Activated CD8-positive, alpha-beta T cell treated with anti-CD3 and anti-CD28 coated beads, Interleukin-2, amount 10 ng/mL, durations not matched to agents 7 days and 5 days (primary cell): Measurements from ENCODE around the gene PICK1. TPM values are rescaled to one million over a fixed set of nuclear protein-coding genes. Genes with fewer than 3 reads are reported as not detected.
A peak's percentile ranks its signal among the peaks of the same experiment; 100 is the strongest.

Experiments
- ATAC-seq: fragments of 150-1000 bp; cut with Tn5 transposase; one replicate; pipeline ENCODE4 v1.10.0; 2021; ENCODE audit warnings: moderate library complexity
- CTCF ChIA-PET: fragments of 350-600 bp; sonication (Branson Sonifier 250); formaldehyde crosslinking; loops from one replicate; lab custom pipeline; 2021; ENCODE audit warnings: antibody characterized with exemption; lab: Charles Lee
- POLR2A ChIA-PET: fragments of 350-600 bp; sonication (Branson Sonifier 250); formaldehyde crosslinking; loops from one replicate; lab custom pipeline; 2021; ENCODE audit warnings: antibody characterized with exemption; lab: Charles Lee
- DNase-seq: peaks from one replicate; pipeline ENCODE4 v3.0.0-alpha.2; 2020
- H3K27ac Mint-ChIP-seq: one replicate; pipeline ENCODE4 v1.8.0; 2021; ENCODE audit warnings: mild to moderate bottlenecking, mixed read lengths
- H3K27me3 Mint-ChIP-seq: one replicate; pipeline ENCODE4 v1.8.0; 2021; ENCODE audit warnings: low read depth, mixed read lengths
- H3K36me3 Mint-ChIP-seq: one replicate; pipeline ENCODE4 v1.8.0; 2021; ENCODE audit warnings: low read depth, mixed read lengths
- H3K4me1 Mint-ChIP-seq: one replicate; pipeline ENCODE4 v1.8.0; 2021; ENCODE audit warnings: low read depth, mixed read lengths
- H3K4me3 Mint-ChIP-seq: one replicate; pipeline ENCODE4 v1.8.0; 2021; ENCODE audit warnings: mild to moderate bottlenecking, mixed read lengths
- H3K9me3 Mint-ChIP-seq: one replicate; pipeline ENCODE4 v1.8.0; 2022; ENCODE audit warnings: mixed read lengths; ENCODE audit not compliant: insufficient read depth
- total RNA-seq, 2 experiments: library from RNA; stranded (reverse); gene quantifications; one replicate each; pipeline ENCODE4 v1.2.3, GENCODE V29; 2021

The PICK1 gene
- 10 to 100 TPM; 12.7 to 14.0 TPM for total RNA-seq

GRCh38 chr22:38056969-38057891 lies at the start of gene PICK1:
Gene PICK1 (plus strand): TSS chr22:38057404. CDS start chr22:38057810, 406 bp downstream.
- H3K36me3 Mint-ChIP-seq, result no peaks in the 10 kb centered on the region
- peak within 1 kb of the TSS; percentile 99 for H3K27ac Mint-ChIP-seq
- POLR2A ChIA-PET, result interaction anchor here (0.5 to 0.8 kb wide), 3 partner anchors 9 to 480 kb away, joined by 3 to 4 read pairs (median 3); no protein-coding TSS in a partner anchor
- no peaks in the 10 kb centered on the region for H3K27me3 Mint-ChIP-seq
- DNase-seq (peak; percentile 85), ATAC-seq (peak; percentile 93)
- H3K4me1 Mint-ChIP-seq, result peaks cover 22% of the 10 kb centered on the region
- CTCF ChIA-PET, result interaction anchor here (1.6 kb wide), 1 partner anchor 56 kb away, joined by 5 read pairs; no protein-coding TSS in a partner anchor
- no peaks in the 10 kb centered on the region for H3K9me3 Mint-ChIP-seq
- H3K4me3 Mint-ChIP-seq, result peak within 1 kb of the TSS; percentile 90

GRCh38 chr22:38009000-38009806 lies 48.0 kb upstream of the PICK1 start:
- Mint-ChIP-seq H3K27ac (peak overlapping the region; percentile 27), H3K4me3 (no peak overlapping the region), H3K36me3 (no peaks in the 10 kb centered on the region), H3K4me1 (peaks cover 13% of the 10 kb centered on the region), H3K27me3 (no peaks in the 10 kb centered on the region), H3K9me3 (no peaks in the 10 kb centered on the region)
- no peak for DNase-seq
- CTCF ChIA-PET, result no interaction called here
- POLR2A ChIA-PET, result no interaction called here
- ATAC-seq, result peak; percentile 33

- Mint-ChIP-seq H3K9me3 (no peaks in the 10 kb centered on the region), H3K36me3 (no peaks in the 10 kb centered on the region), H3K4me3 (no peak overlapping the region), H3K27ac (no peak overlapping the region), H3K27me3 (no peaks in the 10 kb centered on the region), H3K4me1 (peaks cover 15% of the 10 kb centered on the region)
- CTCF ChIA-PET, result no interaction called here
- POLR2A ChIA-PET, result no interaction called here
- ATAC-seq (no peak), DNase-seq (no peak)
Observed at GRCh38 chr22:38012604-38013072, 44.6 kb upstream of the PICK1 start.

- peaks cover 11% of the 10 kb centered on the region for H3K4me1 Mint-ChIP-seq
- no peaks in the 10 kb centered on the region for H3K27me3 Mint-ChIP-seq
- POLR2A ChIA-PET, result no interaction called here
- H3K4me3 Mint-ChIP-seq, result no peak overlapping the region
- no peaks in the 10 kb centered on the region for H3K36me3 Mint-ChIP-seq
- CTCF ChIA-PET, result no interaction called here
- no peak for ATAC-seq
- H3K9me3 Mint-ChIP-seq, result no peaks in the 10 kb centered on the region
- no peak overlapping the region for H3K27ac Mint-ChIP-seq
- no peak for DNase-seq
Observed at GRCh38 chr22:38014083-38014482, 43.1 kb upstream of the PICK1 start.

- Mint-ChIP-seq H3K27ac (no peak overlapping the region), H3K36me3 (no peaks in the 10 kb centered on the region), H3K9me3 (no peaks in the 10 kb centered on the region), H3K4me3 (no peak overlapping the region), H3K27me3 (no peaks in the 10 kb centered on the region), H3K4me1 (peaks cover 3% of the 10 kb centered on the region)
- CTCF ChIA-PET, result interaction anchor here (0.6 to 1.3 kb wide), 2 partner anchors 36 to 37 kb away, joined by 3 to 4 read pairs; no protein-coding TSS in a partner anchor
- POLR2A ChIA-PET, result no interaction called here
- ATAC-seq (no peak), DNase-seq (no peak)
Observed at GRCh38 chr22:38016182-38017151, 40.7 kb upstream of the PICK1 start.

GRCh38 chr22:38017272-38017920 lies 39.8 kb upstream of the PICK1 start:
- no peaks in the 10 kb centered on the region for H3K27me3 Mint-ChIP-seq
- ChIA-PET CTCF (interaction anchor here (0.6 to 1.3 kb wide), 2 partner anchors 35 to 36 kb away, joined by 3 to 4 read pairs; no protein-coding TSS in a partner anchor), POLR2A (no interaction called here)
- no peak overlapping the region for H3K4me3 Mint-ChIP-seq
- H3K9me3 Mint-ChIP-seq, result no peaks in the 10 kb centered on the region
- H3K27ac Mint-ChIP-seq, result no peak overlapping the region
- DNase-seq (no peak), ATAC-seq (no peak)
- peaks cover 3% of the 10 kb centered on the region for H3K4me1 Mint-ChIP-seq
- no peaks in the 10 kb centered on the region for H3K36me3 Mint-ChIP-seq

GRCh38 chr22:38017939-38018885 lies 39.0 kb upstream of the PICK1 start:
- Mint-ChIP-seq H3K36me3 (no peaks in the 10 kb centered on the region), H3K27ac (no peak overlapping the region), H3K9me3 (no peaks in the 10 kb centered on the region), H3K4me1 (peaks cover 3% of the 10 kb centered on the region), H3K27me3 (no peaks in the 10 kb centered on the region), H3K4me3 (no peak overlapping the region)
- no peak for DNase-seq
- POLR2A ChIA-PET, result interaction anchor here (0.6 kb wide), 1 partner anchor 236 kb away, joined by 3 read pairs; no protein-coding TSS in a partner anchor
- ATAC-seq, result no peak
- CTCF ChIA-PET, result interaction anchor here (0.7 to 1.3 kb wide), 2 partner anchors 17 to 34 kb away, joined by 3 to 4 read pairs; no protein-coding TSS in a partner anchor

- no peaks in the 10 kb centered on the region for H3K36me3 Mint-ChIP-seq
- no peaks in the 10 kb centered on the region for H3K27me3 Mint-ChIP-seq
- H3K4me3 Mint-ChIP-seq, result no peak overlapping the region
- no peak overlapping the region for H3K27ac Mint-ChIP-seq
- ATAC-seq, result no peak
- no peaks in the 10 kb centered on the region for H3K9me3 Mint-ChIP-seq
- no peak for DNase-seq
- POLR2A ChIA-PET, result interaction anchor here (0.6 kb wide), 1 partner anchor 237 kb away, joined by 3 read pairs; no protein-coding TSS in a partner anchor
- peaks cover 3% of the 10 kb centered on the region for H3K4me1 Mint-ChIP-seq
- CTCF ChIA-PET, result interaction anchor here (0.7 kb wide), 1 partner anchor 16 kb away, joined by 3 read pairs; no protein-coding TSS in a partner anchor
Observed at GRCh38 chr22:38018938-38019827, 38.0 kb upstream of the PICK1 start.

GRCh38 chr22:38021206-38021605 lies 36.0 kb upstream of the PICK1 start:
- no peaks in the 10 kb centered on the region for H3K9me3 Mint-ChIP-seq
- H3K36me3 Mint-ChIP-seq, result no peaks in the 10 kb centered on the region
- peaks cover 3% of the 10 kb centered on the region for H3K27me3 Mint-ChIP-seq
- CTCF ChIA-PET, result no interaction called here
- DNase-seq (no peak), ATAC-seq (no peak)
- H3K4me1 Mint-ChIP-seq, result peaks cover 3% of the 10 kb centered on the region
- H3K27ac Mint-ChIP-seq, result no peak overlapping the region
- POLR2A ChIA-PET, result no interaction called here
- no peak overlapping the region for H3K4me3 Mint-ChIP-seq
